Thymus (tissue), 11 donors: ENCODE data around the gene REPIN1. TPM values are rescaled to one million over a fixed set of nuclear protein-coding genes. Genes with fewer than 3 reads are reported as not detected.

Experiments
- DNase-seq, 9 donors: peaks; one replicate each; pipeline ENCODE4 v3.0.0-alpha.2; 2013; ENCODE audit warnings: low spot score in 9 of 9, low read depth in 6 of 9, missing footprints in 1 of 9
- H3K27ac ChIP-seq, 2 donors: one replicate each; pipeline ENCODE4 v1.5.1; 2013; ENCODE audit warnings: control low read depth in 1 of 2, low read depth in 1 of 2, low read length in 1 of 2, mild to moderate bottlenecking in 1 of 2, moderate library complexity in 1 of 2
- H3K27me3 ChIP-seq, 2 donors: one replicate each; pipeline ENCODE4 v1.5.1; 2013; ENCODE audit warnings: low read length in 1 of 2; ENCODE audit not compliant: control insufficient read depth in 2 of 2, insufficient read depth in 1 of 2
- H3K36me3 ChIP-seq, 2 donors: one replicate each; pipeline ENCODE4 v1.5.1; 2013; ENCODE audit warnings: low read length in 1 of 2, mild to moderate bottlenecking in 1 of 2, moderate library complexity in 1 of 2; ENCODE audit not compliant: control insufficient read depth in 2 of 2, insufficient read depth in 2 of 2
- H3K4me1 ChIP-seq, 2 donors: one replicate each; pipeline ENCODE4 v1.5.1; 2013; ENCODE audit warnings: low read length in 2 of 2; ENCODE audit not compliant: control insufficient read depth in 2 of 2, insufficient read depth in 2 of 2
- H3K4me3 ChIP-seq, 2 donors: one replicate each; pipeline ENCODE4 v1.5.1; 2013; ENCODE audit warnings: low read length in 2 of 2, control low read depth in 1 of 2, mild to moderate bottlenecking in 1 of 2
- H3K9me3 ChIP-seq, 2 donors: one replicate each; pipeline ENCODE4 v1.5.1; 2013; ENCODE audit warnings: low read length in 1 of 2, mild to moderate bottlenecking in 1 of 2; ENCODE audit not compliant: control insufficient read depth in 2 of 2, insufficient read depth in 1 of 2
- WGBS: extraction: QIAGEN DNeasy Blood & Tissue Kit; methylation state at CpG from one replicate; pipeline ENCODE4 v1.1.7; 2013; 5-methylcytosine and 5-hydroxymethylcytosine counted together
- polyA plus RNA-seq: library from polyadenylated mRNA; stranded (reverse); fragments of 200-250 nt; gene quantifications from one replicate; pipeline ENCODE4 v1.2.3, GENCODE V29; 2013
- total RNA-seq: library from RNA; stranded (reverse); fragments of 120-200 nt; gene quantifications from one replicate; pipeline ENCODE4 v1.2.4, GENCODE V29; 2013
- donor health status: healthy.

REPIN1 gene
- total and polyA plus RNA-seq, 2 donors = 58.9 to 97.0 TPM

DNA sequence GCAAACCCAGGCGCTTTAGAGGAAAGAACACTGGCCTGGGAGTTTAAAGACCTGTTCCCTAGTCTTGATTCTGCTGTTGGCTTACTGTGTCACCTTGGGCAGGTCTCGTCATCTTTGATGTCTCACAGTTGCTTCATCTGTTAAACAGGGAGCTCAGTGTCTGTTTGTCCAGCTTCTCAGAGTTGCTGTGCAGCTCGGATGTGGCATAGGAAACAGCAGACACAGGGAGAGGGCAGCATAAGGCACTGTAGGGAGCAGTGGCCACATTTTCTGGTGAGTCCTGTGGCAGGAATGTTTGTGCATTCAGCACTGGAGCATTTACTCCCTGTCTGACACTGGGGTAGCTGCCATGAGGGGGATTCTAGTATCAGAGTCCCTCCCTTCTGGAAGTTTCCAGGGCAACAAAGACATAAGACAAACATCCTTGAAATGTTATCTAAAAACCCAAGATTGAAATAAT is 2.0 kb downstream of the REPIN1 start:
- peaks cover 35 to 73% of the 10 kb centered on the region in 2 donors for H3K4me1 ChIP-seq
- no peak for DNase-seq
- H3K4me3 ChIP-seq = peak overlapping the region; percentile 73 to 94
- WGBS = 44% methylated on average over 3 of the region's 3 CpGs
- H3K27me3 ChIP-seq = no peaks in the 10 kb centered on the region
- H3K36me3 ChIP-seq = peaks cover 19 to 38% of the 10 kb centered on the region in 2 donors
- peak overlapping the region; percentile 44 to 68 for H3K27ac ChIP-seq
- peaks cover 0 to 11% of the 10 kb centered on the region in 2 donors for H3K9me3 ChIP-seq

DNA sequence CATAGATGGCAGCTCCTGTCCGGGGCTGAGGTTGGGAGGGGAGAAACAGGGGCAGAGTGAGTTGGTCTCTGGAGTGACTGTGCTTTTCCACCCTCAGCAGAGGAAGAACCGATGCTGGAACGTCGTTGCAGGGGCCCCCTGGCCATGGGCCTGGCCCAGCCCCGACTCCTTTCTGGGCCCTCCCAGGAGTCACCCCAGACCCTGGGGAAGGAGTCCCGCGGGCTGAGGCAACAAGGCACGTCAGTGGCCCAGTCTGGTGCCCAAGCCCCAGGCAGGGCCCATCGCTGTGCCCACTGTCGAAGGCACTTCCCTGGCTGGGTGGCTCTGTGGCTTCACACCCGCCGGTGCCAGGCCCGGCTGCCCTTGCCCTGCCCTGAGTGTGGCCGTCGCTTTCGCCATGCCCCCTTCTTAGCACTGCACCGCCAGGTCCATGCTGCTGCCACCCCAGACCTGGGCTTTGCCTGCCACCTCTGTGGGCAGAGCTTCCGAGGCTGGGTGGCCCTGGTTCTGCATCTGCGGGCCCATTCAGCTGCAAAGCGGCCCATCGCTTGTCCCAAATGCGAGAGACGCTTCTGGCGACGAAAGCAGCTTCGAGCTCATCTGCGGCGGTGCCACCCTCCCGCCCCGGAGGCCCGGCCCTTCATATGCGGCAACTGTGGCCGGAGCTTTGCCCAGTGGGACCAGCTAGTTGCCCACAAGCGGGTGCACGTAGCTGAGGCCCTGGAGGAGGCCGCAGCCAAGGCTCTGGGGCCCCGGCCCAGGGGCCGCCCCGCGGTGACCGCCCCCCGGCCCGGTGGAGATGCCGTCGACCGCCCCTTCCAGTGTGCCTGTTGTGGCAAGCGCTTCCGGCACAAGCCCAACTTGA is 2.7 kb downstream of the REPIN1 start:
- peaks cover 31 to 73% of the 10 kb centered on the region in 2 donors for H3K4me1 ChIP-seq
- no peak overlapping the region for H3K27ac ChIP-seq
- H3K9me3 ChIP-seq = peaks cover 0 to 11% of the 10 kb centered on the region in 2 donors
- 95% methylated on average over 48 of the region's 48 CpGs for WGBS
- DNase-seq = no peak
- H3K36me3 ChIP-seq = peaks cover 19 to 38% of the 10 kb centered on the region in 2 donors
- H3K4me3 ChIP-seq = no peak overlapping the region
- no peaks in the 10 kb centered on the region for H3K27me3 ChIP-seq

DNA sequence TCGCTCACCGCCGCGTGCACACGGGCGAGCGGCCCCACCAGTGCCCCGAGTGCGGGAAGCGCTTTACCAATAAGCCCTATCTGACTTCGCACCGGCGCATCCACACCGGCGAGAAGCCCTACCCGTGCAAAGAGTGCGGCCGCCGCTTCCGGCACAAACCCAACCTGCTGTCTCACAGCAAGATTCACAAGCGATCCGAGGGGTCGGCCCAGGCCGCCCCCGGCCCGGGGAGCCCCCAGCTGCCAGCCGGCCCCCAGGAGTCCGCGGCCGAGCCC is 3.3 kb downstream of the REPIN1 start:
- no peak overlapping the region for H3K4me3 ChIP-seq
- H3K27ac ChIP-seq = no peak overlapping the region
- WGBS = 98% methylated on average over 30 of the region's 30 CpGs
- peaks cover 33 to 74% of the 10 kb centered on the region in 2 donors for H3K4me1 ChIP-seq
- H3K9me3 ChIP-seq = peaks cover 0 to 11% of the 10 kb centered on the region in 2 donors
- DNase-seq = no peak
- H3K36me3 ChIP-seq = peaks cover 19 to 38% of the 10 kb centered on the region in 2 donors
- no peaks in the 10 kb centered on the region for H3K27me3 ChIP-seq

DNA sequence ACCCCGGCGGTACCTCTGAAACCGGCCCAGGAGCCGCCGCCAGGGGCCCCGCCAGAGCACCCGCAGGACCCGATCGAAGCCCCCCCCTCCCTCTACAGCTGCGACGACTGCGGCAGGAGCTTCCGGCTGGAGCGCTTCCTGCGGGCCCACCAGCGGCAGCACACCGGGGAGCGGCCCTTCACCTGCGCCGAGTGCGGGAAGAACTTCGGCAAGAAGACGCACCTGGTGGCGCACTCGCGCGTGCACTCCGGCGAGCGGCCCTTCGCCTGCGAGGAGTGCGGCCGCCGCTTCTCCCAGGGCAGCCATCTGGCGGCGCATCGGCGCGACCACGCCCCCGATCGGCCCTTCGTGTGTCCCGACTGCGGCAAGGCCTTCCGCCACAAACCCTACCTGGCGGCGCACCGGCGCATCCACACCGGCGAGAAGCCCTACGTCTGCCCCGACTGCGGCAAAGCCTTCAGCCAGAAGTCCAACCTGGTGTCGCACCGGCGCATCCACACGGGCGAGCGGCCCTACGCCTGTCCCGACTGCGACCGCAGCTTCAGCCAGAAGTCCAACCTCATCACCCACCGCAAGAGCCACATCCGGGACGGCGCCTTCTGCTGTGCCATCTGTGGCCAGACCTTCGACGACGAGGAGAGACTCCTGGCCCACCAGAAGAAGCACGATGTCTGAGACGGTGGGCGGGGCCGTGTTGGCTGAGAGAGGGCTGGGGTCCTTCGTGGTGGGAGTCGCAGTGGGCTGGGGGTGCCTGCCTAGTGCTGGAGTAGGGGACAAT is 3.8 kb downstream of the REPIN1 start:
- peaks cover 38 to 76% of the 10 kb centered on the region in 2 donors for H3K4me1 ChIP-seq
- no peak overlapping the region for H3K4me3 ChIP-seq
- WGBS = 94% methylated on average over 79 of the region's 79 CpGs
- H3K27ac ChIP-seq = peak overlapping the region; percentile 31 to 68
- H3K27me3 ChIP-seq = no peaks in the 10 kb centered on the region
- no peak for DNase-seq
- peaks cover 0 to 11% of the 10 kb centered on the region in 2 donors for H3K9me3 ChIP-seq
- peaks cover 19 to 38% of the 10 kb centered on the region in 2 donors for H3K36me3 ChIP-seq

DNA sequence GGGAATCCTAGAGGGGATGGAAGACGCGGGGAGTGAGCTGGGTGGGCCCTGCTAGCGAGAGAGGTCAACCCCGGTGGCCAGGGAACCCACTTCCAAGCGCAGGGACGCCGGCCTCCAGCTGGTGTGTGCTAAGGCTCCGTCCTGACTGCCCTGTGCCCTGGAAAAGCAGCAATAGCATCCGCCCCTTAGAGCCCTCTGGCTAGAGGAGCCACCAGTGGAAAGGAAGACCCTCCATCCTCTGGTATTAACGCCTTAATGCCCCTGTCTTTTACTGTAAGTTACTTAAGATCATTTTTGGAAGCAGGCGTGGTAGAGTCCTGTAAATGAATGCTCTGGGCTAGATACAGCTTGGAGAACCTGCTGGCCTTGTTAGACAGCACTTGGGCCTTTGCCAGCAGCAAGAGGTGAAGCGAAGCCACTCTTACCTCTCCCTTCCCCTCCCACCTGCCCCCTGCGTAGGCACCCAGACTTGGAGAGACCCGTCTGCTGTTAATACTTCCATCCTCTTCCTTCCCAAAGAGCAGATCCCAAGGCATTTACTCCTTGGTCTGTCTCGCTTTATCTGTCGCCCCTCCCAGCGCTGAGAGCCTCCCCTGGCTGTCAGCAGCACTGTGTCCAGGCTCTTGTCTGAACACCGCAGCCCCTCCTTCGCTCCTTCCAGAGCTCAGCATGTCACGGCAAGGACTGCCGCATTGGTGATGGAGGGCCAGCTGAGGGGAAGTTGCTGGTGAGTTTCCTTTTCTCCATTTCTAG is 4.6 kb downstream of the REPIN1 start:
- peak overlapping the region in 1 of 2 donors; percentile 12 for H3K4me3 ChIP-seq
- 61% methylated on average over 21 of the region's 21 CpGs for WGBS
- peak overlapping the region; percentile 31 to 68 for H3K27ac ChIP-seq
- peaks cover 43 to 77% of the 10 kb centered on the region in 2 donors for H3K4me1 ChIP-seq
- DNase-seq = no peak
- H3K27me3 ChIP-seq = no peaks in the 10 kb centered on the region
- peaks cover 0 to 12% of the 10 kb centered on the region in 2 donors for H3K9me3 ChIP-seq
- peaks cover 19 to 38% of the 10 kb centered on the region in 2 donors for H3K36me3 ChIP-seq

DNA sequence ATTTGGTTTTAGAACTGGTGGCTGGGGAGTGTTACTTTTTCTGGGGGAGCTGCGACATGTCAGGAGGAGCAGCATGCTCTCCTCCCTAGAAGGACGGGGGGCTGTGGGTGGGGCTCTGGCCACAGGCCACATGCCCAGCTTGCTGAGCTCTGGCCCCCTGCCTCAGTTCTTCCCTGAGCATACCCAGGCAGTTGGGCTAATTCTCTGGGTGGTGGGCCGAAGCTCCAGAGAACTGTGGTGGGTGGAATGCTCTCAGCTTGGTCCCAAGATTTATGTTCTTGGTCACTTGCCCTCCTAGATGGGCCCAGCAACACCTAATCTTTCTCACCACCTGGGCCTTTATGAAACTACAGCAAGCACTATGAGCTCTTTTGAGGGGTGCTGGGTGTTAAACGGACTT is 5.4 kb downstream of the REPIN1 start:
- DNase-seq = no peak
- Histone ChIP-seq H3K27ac (peak overlapping the region in 1 of 2 donors; percentile 55), H3K36me3 (peaks cover 19 to 38% of the 10 kb centered on the region in 2 donors), H3K9me3 (peaks cover 0 to 16% of the 10 kb centered on the region in 2 donors), H3K27me3 (no peaks in the 10 kb centered on the region), H3K4me3 (no peak overlapping the region), H3K4me1 (peaks cover 44 to 81% of the 10 kb centered on the region in 2 donors)
- 88% methylated on average over 4 of the region's 4 CpGs for WGBS

DNA sequence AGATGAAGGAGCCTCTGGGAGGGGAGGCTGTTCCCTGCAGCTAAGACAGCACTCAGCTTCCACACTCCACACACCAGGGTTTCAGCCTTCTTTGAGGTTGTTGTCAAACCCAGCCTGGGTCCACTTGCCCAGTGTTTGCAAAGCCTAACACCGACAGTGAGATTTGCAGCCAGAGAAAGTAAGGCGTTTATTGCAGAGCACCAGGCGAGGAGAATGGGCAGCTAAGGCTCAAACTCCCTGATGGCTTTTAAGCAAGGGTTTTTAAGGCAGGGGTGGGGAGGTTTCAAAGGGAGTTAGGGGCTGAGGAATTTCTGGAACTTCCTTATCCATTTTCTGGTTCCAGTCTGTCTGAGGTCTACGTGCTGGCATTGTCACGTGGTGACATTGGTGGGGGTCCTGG is 5.8 kb downstream of the REPIN1 start:
- no peak for DNase-seq
- Histone ChIP-seq H3K9me3 (peaks cover 0 to 12% of the 10 kb centered on the region in 2 donors), H3K36me3 (peaks cover 19 to 38% of the 10 kb centered on the region in 2 donors), H3K27ac (peak overlapping the region in 1 of 2 donors; percentile 55), H3K4me3 (no peak overlapping the region), H3K27me3 (no peaks in the 10 kb centered on the region), H3K4me1 (peaks cover 44 to 77% of the 10 kb centered on the region in 2 donors)
- WGBS = 96% methylated on average over 5 of the region's 5 CpGs

DNA sequence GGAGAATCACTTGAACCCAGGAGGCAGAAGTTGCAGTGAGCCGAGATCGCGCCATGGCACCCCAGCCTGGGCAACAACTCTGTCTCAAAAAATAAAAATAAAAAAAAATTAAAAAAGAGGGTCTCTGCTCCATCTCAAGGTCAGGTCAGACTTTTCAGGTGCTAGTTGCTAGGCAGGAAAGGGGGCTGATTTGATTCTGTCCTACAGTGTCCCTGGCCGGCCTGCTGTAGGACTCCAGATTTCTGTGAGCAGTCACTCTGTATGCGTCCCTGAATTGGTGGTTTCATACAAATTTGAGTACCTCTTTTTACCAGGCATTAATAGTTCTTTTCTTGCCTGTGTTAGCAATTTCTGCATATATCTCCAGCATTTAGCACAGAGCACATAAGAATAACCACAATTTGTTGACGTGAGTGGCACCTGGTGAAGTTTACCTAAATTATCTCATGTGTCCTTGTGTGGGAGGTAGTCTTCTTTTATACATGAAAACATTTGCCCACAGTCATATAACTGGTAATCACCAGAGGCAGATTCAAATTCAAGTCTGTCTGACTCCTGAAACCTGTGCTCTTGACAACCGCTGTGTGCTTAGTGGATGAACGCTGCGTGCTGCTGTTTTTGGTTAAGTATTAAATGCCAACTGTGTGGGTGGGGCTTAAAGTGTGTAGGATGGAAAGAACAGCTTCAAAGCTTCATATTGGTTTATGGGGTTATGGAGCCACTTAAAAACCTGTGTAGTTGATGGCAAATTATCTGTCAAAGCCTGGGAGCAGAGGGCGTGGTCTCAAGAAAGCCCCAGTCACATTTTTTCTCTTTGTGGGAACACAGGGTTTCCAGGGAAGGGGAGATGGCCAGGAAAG is 7.3 kb downstream of the REPIN1 start:
- Histone ChIP-seq H3K9me3 (peaks cover 0 to 5% of the 10 kb centered on the region in 2 donors), H3K4me3 (no peak overlapping the region), H3K4me1 (peaks cover 49 to 77% of the 10 kb centered on the region in 2 donors), H3K27me3 (no peaks in the 10 kb centered on the region), H3K27ac (peak overlapping the region; percentile 73 to 81), H3K36me3 (peaks cover 19 to 32% of the 10 kb centered on the region in 2 donors)
- peak in 1 of 9 donors; percentile 76 for DNase-seq
- WGBS = 62% methylated on average over 10 of the region's 10 CpGs
